GM19240 (cell line): ENCODE data around the gene PERM1.
A peak's percentile ranks its signal among the peaks of the same experiment; 100 is the strongest.
"Not testable (repeated sequence)": the region's sequence is repeated elsewhere in the genome, so short reads cannot be mapped to it uniquely, and the experiment has no call there.

ENCODE experiments used
- DNase-seq: peaks from one replicate; pipeline ENCODE4 v3.0.0; 2011; ENCODE audit warnings: low spot score; ENCODE audit not compliant: insufficient read length

PERM1 gene

DNA sequence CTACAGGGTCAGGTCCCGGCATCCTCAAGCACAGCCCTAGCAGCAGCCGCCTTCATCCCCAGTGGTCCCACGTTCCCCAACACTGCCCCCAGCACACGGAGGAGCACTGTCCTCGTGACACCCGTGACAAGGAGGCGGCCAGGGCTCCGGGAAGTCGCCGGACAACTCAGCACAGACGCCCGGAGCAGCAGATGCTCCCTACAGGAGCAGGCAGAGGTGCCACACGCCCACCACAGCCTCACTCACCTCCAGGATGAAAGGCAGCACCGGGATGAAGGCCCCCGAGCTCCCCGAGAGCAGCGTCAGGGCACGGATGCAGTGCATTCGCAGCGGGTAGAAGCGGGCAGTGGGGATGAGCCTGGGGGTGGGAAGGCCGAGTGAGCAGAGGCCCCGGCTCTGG is 31.0 kb downstream of the PERM1 start:
- DNase-seq: no peak

DNA sequence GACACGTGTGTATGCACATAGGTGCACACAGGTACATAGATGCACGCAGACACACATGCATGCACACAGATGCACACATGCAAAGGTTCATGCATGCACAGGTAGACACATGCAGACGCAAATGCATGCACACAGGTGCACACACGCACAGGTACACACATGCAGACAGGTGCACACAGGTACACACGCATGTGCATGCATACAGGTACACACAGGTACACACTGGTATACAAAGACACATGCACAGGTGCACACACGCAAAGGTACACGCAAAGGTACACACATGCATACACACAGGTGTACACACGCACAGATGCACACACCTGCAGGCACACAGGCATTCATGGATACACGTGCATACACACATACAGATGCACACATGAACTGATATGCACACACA is 31.6 kb downstream of the PERM1 start:
- no peak for DNase-seq

DNA sequence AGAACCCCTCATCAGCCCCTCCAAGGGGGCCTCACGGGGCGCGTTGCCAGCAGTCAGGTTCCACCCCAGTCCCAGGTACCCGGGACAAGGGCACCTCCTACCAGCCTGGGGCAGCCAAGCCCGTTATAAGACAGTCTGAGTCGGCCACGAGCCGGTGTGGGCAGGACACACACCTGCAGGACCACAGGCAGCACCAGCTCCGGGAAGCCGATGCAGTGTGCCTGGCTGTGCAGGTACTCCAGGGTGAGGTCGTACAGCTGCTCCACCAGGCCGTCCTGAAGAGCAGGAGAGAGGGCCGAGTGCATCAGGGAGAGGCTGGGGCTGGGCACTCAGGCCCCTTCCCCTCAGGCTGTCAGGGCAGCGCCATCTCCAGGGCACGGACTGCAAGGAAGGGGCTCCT is 33.9 kb downstream of the PERM1 start:
- DNase-seq: no peak

DNA sequence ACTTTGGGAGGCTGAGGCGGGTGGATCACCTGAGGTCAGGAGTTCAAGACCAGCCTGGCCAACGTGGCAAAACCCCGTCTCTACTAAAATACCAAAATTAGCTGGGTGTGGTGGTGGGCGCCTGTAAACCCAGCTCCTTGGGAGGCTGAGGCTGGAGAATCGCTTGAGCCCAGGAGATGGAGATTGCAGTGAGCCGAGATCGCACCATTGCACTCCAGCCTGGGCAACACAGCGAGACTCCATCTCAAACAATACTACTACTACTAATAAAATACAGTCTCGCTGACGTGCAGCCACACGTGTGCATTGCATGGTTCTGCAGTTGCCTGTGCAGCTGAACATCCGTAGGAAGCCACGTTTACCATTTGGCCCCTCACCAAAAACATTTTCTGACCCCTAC is 35.1 kb downstream of the PERM1 start:
- not testable (repeated sequence) for DNase-seq

DNA sequence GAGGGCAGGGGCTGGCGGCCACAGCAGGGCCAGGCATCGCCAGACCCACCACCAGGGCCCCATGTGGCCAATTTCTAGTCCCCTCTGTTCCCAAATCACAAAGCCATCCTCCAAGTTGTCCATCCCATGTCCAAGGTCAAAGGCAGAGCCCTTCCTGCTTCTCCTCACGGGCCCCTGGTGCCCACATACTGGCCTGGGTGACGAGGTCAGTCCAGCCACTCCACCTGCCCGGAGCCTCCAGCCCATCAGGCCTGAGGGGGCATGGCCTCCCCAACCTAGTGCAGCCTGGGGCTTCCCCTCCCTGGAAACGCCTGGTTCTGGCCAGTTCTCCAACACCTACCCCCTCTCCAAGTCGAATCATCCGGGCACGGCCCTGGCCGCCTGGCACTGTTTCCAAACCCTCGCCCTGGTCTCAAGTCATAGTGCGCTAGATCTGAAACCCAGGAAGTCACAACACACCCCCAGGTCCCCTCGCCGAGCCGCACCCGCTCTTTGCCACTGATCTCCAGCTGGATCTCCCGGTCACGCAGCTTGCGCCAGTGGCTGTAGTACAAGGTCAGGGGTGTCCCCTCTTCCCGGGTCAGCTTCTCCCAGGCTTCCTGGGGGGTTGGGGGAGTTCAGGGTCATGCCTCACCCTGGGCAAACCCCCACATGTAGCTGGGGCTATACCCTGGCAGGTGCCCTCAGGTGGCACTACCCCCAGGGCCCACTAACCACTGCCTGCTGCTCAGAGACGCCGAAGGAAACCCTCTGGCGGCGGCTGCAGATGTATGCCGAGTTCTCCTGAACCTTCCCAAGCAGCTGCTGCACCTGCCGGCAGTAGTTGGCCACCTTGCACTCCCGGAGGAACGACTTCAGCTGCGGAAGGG is 36.0 kb downstream of the PERM1 start:
- no peak for DNase-seq

DNA sequence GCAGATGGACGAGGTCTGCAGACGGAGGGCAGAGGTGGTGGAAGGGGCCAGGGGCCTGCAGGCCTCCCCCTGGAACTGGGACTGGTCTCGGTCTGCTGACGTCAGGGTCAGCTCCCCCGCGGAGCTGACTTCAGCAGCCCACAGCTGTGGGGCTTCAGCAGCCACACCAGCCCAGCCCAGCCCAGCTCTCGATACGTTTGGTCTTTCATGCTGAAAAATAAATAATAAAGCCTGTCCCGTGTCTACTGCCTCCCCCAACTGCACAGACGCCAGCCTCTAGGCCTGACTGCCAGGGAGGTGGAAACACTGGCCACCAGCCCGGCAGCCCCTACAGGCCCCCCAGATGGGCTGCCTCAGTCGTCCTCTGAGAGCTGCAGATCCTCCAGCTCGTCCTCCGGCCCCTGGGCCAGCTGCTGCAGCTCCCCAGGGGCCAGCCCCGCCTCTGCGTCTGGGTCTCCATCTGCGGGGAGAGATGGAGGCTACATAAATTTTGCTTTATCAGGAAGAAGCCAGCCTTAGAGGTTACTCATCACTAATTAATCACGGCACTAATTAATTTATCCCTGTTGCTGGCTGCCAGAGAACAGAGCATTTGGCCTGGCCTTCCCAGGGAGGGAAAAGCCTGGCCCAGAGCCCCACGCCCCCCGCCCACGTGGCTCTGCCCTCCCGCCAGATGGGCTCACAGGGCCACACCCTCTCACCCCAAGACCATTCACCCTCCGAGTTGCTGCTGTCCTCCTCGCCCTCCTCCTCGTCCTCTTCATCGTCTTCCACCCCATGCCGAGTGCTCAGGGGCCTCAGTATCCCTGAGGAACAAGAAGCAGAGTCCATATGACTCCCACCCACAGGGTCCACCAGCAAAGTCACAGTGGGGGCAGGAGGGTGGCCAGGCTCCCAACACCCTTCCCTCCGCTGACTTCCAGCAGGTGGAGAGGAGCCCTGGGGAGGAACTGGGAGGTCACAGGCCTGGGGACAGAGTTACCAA is 37.3 kb downstream of the PERM1 start:
- DNase-seq: no peak

DNA sequence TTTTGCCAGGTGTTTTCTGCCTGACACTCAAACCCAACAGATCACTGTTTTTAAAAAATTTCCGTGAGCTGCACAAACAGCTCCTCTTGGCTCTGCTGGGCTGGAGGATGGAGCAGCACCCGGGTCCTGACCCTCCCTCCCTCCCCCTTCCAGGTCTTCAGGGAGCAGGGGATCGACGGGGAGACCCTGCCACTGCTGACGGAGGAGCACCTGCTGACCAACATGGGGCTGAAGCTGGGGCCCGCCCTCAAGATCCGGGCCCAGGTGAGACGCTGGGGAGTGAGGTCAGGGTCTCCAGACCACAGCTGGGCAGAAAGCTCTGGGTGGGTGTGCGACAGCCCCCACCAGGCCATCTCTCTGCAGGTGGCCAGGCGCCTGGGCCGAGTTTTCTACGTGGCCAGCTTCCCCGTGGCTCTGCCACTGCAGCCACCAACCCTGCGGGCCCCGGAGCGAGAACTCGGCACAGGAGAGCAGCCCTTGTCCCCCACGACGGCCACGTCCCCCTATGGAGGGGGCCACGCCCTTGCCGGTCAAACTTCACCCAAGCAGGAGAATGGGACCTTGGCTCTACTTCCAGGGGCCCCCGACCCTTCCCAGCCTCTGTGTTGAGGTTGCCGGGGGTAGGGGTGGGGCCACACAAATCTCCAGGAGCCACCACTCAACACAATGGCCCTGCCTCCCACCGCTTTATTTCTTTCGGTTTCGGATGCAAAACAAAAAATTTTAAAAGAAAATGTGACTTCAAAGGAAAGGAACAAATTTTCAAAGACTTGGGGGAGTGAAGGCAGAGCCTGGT is 38.1 kb downstream of the PERM1 start:
- no peak for DNase-seq

DNA sequence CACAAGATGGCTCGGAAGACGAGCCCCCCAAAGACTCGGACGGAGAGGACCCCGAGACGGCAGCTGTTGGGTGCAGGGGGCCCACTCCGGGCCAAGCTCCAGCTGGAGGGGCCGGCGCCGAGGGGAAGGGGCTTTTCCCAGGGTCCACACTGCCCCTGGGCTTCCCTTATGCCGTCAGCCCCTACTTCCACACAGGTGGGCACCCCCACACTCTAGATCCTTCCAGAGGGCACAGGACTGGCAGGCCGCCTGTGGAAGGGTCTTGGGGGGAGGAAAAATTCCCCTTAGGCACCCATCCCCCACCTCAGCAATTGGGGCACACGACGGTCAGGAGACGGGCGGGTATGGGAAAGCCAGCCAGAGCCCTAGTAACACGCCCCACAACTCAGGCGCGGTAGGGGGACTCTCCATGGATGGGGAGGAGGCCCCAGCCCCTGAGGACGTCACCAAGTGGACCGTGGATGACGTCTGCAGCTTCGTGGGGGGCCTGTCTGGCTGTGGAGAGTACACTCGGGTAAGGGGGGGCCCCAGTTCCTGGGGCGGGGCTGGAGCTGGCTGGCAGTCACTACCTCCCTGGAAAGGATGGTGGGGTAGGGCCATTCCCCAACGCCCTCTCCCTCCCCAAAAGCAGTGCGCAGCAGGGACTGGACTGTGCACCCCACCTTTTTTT is 38.9 kb downstream of the PERM1 start:
- DNase-seq: no peak

DNA sequence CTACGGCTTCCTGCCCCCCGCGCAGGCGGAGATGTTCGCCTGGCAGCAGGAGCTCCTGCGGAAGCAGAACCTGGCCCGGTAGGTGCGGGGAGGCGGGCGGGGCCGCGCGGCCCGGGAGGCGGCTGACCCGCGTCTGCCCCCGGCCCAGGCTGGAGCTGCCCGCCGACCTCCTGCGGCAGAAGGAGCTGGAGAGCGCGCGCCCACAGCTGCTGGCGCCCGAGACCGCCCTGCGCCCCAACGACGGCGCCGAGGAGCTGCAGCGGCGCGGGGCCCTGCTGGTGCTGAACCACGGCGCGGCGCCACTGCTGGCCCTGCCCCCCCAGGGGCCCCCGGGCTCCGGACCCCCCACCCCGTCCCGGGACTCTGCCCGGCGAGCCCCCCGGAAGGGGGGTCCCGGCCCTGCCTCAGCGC is 39.5 kb downstream of the PERM1 start:
- no peak for DNase-seq

DNA sequence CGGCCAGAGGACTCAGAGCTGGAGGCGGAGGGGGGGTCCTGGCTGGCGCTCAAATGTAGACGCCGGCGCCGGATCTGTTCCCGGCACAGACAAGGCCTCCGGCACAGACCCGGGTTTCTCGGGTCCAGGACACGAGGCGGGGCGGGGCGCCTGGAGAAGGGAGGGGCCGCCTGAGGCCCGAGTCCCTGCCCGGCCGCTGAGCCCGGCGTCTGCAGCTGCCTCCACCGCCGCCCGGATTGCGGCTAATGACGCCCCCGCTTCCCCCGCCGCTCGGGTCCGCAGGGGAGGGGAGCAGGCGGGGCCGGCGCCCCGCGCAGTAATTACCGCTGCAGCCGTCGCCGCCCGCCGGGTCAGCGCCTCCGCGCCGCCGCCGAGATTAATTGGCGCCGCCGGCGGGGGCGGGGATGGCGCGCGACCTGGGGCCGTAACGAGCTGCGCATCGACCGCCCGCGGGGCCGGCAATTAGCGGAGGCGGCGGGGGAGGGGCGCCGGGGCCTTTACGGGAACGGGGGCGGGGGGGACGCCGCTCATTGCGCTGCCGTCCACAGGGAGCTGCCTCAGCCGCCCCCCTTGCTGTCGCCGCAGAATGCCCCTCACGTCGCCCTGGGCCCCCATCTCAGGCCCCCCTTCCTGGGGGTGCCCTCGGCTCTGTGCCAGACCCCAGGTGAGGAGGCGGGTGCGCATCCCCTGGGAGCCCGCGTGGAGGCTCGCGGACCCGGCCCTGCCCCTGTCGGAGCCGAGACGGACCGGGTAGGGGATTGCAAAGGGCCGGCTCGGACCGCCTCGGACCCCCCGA is 40.1 kb downstream of the PERM1 start:
- peak; percentile 67 for DNase-seq

DNA sequence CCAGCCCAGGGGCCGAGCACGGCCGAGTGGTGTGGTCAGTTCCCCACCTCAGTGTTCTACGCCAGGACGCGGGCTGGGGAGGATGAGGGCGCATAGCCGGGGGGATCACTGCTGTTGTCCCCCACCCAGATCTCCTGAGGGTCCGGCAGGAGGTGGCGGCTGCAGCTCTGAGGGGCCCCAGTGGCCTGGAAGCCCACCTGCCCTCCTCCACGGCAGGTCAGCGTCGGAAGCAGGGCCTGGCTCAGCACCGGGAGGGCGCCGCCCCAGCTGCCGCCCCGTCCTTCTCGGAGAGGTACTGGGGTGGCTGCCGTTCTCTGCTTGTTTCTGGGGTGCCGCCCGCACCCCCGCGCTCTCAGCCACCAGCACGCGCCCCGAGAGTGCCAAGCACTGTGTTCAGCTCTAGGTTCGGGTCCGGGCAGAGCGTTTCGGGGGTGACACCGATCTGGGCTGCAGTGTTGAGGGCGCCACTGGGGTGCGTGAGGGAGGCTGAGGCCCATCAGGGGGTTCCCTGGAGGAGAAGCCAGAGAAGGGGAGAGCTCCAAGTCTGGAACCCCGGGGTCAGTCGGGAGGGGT is 40.8 kb downstream of the PERM1 start:
- DNase-seq: no peak

DNA sequence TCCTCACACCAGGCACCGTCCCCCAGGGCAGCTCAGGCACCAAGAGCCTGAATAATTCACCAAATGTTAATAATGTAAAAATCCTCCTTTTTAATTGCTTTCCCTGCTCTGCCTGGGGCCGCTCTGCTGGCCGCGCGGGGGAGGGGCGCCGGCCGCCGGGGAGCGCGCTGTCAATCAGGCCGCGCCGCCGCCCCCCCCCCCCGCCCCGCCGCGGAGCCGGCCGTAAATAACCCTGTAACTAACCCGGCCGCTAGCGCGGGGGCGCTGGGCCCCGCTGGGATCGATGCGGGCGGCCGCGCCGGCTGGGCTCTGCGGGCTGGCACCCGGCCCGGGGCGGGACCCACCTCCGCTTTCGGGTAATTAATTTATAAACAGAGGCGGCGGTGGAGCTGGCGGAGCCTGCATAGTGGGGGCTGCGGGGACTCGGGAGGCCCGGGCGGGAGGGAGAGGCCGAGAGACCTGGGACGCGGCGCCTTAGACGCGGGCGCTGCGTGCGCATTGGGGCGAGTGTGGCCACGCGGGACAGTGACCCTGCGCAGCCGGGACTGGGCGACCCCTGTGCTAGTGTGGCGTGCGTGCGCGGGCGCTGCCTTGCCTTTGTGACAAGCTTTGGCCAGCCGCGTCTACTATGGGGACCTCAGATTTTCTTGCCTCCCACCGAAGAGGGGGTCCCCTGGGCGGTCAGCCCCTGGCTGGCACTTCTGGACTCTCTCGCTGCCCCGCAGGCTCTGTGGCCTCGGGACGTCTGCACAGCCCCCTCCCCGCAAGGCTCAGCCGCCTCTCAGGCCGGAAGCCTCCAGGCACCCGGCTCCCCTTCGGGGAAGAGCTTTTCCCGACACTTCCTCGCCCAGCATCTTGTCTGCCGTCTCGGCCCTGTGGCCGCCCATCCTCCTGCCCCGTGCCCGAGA is 41.5 kb downstream of the PERM1 start:
- DNase-seq: no peak

DNA sequence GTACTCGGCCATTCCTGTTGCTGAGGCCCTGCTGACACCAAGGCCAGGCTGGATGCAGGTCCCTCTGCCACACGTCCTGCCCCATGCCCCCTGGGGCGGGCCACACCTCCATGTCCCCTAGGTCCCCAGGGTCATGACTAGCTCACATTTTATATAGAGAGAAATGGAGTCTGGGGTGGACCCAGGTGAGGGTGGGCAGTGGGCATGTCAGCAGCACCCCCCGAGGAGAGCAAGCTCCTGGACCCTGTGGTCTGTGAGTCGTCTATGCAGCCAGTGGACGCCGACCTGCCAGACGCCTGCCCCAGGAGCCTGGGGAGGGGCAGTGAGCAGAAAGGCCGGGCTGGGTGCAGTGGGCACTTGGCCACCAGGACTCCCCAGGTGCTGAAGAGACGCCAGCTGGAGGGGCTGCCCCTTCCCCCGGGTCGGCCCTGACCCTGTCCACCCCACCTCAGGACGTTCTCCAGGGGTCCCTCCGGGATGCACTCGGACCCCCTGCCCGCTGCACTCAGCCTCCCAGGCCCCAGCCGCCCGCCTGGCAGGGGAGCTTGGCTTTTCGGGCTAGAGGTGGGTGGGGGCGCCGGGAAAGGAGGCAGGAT is 42.3 kb downstream of the PERM1 start:
- no peak for DNase-seq

DNA sequence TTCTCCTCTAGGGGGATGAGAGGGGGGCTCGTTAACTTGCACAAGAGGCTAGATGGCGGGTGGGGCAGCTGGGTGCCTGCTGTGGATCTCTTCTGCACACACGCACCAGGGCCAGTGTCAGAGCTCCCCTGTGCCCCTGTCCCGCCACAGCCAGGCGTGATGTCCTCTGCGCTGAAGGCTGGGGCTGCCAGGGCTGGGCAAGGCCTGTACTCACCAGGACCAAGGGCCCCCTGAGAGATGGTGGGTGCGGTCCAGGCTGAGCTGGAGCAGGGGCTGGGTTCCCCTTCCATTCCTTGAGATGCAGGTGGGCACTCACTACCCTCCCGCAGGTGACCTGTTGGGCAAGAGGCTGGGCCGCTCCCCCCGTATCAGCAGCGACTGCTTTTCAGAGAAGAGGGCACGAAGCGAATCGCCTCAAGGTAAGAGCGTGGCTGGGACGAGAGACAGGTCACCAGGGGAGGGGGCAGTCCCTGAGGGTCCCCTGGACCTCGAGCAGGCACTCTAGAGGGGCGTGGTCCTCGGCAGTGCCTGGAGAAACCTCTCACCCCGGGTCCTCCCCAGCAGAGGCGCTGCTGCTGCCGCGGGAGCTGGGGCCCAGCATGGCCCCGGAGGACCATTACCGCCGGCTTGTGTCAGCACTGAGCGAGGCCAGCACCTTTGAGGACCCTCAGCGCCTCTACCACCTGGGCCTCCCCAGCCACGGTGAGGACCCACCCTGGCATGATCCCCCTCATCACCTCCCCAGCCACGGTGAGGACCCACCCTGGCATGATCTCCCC is 43.0 kb downstream of the PERM1 start:
- no peak for DNase-seq

DNA sequence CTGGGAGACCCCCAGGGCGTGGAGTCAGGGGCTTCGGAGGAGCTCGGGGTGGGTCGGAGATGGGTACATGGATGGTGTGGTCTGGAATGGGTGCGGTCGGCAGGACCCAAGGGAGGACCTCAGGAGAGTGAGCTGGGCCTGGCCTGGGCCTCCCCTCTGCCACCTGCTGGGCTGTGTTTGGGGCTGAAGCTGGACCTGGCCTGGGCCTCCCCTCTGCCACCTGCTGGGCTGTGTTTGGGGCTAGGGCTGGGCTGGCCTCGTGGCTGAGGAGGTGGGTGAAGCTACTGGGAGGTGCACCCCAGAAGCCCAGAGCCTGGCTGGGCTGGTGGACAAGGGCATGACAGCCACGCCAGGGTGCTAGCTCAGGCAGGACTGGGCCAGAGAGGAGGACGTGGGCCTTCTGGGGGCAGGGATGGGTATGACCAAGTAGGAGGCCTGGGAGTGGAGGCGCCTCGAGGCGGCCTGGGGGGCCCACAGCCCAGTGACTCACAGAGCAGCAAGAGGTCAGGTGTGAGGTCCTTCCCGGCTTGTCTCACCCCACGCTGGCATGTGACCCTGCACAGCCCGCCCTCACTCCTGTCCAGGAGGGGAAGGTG is 43.7 kb downstream of the PERM1 start:
- DNase-seq: no peak

DNA sequence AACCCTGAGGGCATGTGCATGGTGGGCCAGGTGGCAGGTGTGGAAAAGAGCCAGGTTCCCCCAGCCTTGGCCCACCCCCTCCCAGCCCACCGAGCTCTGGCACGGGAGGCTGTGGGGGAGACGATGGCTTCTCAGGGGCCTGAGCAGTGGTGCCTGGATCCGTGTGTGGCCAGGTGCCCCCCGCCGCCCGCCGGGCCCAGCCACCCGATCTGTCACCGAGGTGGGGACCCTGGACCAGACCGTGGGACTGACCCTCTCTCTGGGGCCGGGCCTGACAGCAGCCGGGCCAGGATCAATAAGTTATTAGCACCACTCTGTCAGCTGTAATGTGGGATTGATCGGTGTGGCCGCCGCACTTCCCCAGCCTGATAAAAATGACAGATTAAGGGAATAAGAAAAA is 44.4 kb downstream of the PERM1 start:
- no peak for DNase-seq
